ENCODE data around the gene ESRRB.
A peak's percentile ranks its signal among the peaks of the same experiment; 100 is the strongest.

The ESRRB gene

DNA sequence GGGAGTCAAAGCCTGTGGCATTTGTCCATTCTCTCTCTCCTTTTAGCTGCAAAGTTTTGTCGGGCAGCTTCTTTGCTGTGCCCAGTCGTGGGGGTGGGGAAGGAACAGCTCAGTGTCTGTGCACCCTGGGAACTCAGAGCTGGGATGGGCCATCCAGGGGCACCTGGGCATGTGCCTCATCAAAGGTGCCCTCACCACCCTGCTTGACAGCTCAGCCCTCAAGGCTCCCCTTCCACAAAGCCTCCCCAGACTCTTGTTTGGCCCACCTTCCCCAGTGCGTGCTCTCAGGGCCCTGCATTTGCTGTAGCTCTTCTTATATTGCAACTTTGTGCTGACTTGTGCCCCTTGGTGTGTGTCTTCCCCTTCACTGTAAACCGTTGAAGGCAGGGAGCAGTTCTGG, 112.6 kb downstream of the ESRRB start:
- no peak for DNase-seq (ENCODE audit: low spot score)
- TF ChIP-seq, protein P1, sequence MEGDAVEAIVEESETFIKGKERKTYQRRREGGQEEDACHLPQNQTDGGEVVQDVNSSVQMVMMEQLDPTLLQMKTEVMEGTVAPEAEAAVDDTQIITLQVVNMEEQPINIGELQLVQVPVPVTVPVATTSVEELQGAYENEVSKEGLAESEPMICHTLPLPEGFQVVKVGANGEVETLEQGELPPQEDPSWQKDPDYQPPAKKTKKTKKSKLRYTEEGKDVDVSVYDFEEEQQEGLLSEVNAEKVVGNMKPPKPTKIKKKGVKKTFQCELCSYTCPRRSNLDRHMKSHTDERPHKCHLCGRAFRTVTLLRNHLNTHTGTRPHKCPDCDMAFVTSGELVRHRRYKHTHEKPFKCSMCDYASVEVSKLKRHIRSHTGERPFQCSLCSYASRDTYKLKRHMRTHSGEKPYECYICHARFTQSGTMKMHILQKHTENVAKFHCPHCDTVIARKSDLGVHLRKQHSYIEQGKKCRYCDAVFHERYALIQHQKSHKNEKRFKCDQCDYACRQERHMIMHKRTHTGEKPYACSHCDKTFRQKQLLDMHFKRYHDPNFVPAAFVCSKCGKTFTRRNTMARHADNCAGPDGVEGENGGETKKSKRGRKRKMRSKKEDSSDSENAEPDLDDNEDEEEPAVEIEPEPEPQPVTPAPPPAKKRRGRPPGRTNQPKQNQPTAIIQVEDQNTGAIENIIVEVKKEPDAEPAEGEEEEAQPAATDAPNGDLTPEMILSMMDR (IDR thresholded peaks at IDR 0.05; ENCODE audit: extremely low read depth, missing control alignments): no peak

GRCh38 chr14:76489667-76490066, 113.7 kb downstream of the ESRRB start:
- TF ChIP-seq, protein P1 (IDR thresholded peaks at IDR 0.05; ENCODE audit: extremely low read depth, missing control alignments): no peak
- DNase-seq (ENCODE audit: low spot score): no peak

DNA sequence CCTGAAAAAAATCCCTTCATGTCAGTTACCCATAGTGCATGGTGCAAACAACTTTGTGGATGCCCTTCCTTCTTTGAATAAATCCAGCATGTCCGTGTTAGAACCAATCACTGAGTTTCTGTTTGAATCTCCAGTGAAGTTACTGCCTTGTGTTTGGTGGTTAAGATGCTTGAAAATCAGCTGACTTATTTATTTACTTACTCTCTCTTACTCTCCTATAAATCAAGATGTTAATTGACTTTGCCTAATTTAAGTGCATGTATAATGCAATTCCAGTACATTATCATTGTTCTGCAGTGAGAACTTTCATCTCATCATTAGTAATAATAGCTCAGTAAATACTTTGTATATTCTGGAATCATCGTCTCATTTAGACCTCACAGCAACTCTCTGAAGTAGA, 114.2 kb downstream of the ESRRB start:
- no peak for DNase-seq (ENCODE audit: low spot score)
- TF ChIP-seq, protein P1 (IDR thresholded peaks at IDR 0.05; ENCODE audit: extremely low read depth, missing control alignments): no peak

- DNase-seq (ENCODE audit: low spot score): peak; percentile 40
- TF ChIP-seq, protein P1 (IDR thresholded peaks at IDR 0.05; ENCODE audit: extremely low read depth, missing control alignments): no peak
These were observed 114.8 kb downstream of the ESRRB start for GRCh38 chr14:76490735-76491134.

DNA sequence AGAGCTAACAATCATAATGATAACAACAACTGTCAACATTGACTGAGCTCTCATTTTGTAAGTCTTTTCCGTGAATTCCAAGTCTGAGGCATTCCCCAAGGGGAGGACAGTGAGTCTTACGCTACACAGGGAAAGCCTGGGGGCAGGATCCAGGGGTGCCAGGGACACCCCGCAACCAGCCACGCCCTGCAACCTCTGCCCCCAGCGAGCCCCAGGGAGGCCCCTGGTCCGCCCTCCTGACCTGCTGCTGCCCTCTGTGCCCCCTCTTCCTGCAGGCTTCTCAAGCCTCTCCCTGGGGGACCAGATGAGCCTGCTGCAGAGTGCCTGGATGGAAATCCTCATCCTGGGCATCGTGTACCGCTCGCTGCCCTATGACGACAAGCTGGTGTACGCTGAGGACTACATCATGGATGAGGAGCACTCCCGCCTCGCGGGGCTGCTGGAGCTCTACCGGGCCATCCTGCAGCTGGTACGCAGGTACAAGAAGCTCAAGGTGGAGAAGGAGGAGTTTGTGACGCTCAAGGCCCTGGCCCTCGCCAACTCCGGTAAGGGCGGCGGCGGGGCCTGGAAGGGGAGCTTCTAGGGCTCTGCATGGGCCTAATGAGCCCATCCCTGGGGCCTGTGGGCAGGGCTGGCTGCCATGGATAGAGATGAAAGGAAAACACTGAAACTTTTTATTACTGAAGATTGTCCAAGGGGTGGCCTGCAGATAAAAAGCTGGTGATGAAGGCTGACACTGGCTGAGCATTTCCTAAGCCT, 115.4 kb downstream of the ESRRB start:
- TF ChIP-seq, protein P1 (IDR thresholded peaks at IDR 0.05; ENCODE audit: extremely low read depth, missing control alignments): no peak
- no peak for DNase-seq (ENCODE audit: low spot score)

- DNase-seq (ENCODE audit: low spot score): no peak
- TF ChIP-seq, protein P1 (IDR thresholded peaks at IDR 0.05; ENCODE audit: extremely low read depth, missing control alignments): no peak
These were observed 120.0 kb downstream of the ESRRB start for GRCh38 chr14:76495983-76496382.

GRCh38 chr14:76496595-76496994, 120.7 kb downstream of the ESRRB start:
- TF ChIP-seq, protein P1 (IDR thresholded peaks at IDR 0.05; ENCODE audit: extremely low read depth, missing control alignments): no peak
- DNase-seq (ENCODE audit: low spot score): no peak

All from GM20000 (cell line).